K562 (cell line): ENCODE data around the gene SLC12A1. TPM values are rescaled to one million over a fixed set of nuclear protein-coding genes. Genes with fewer than 3 reads are reported as not detected.

ENCODE experiments used
- ADNP ChIP-seq: fragments of 200-800 bp; sonication (Bioruptor generic); IDR thresholded peaks from 2 replicates; pipeline ENCODE4 v1.6.1; 2016; ENCODE audit warnings: missing genetic modification characterization, missing compliant biosample characterization
- BRD4 ChIP-seq: fragments of 200-600 bp; sonication (generic); IDR thresholded peaks from 2 replicates; pipeline ENCODE4 v1.6.1; 2017; ENCODE audit warnings: inconsistent platforms
- CXXC5 ChIP-seq: fragments of 250-450 bp; sonication (Bioruptor Pico); IDR thresholded peaks from 2 replicates; pipeline ENCODE4 v1.8.0; 2022; ENCODE audit warnings: inconsistent platforms, mild to moderate bottlenecking, moderate library complexity
- MEIS2 ChIP-seq: fragments of 450-650 bp; IDR thresholded peaks from 2 replicates; pipeline ENCODE4 v1.6.1; 2014; ENCODE audit warnings: mild to moderate bottlenecking; ENCODE audit not compliant: partially characterized antibody
- PHF8 ChIP-seq: fragments of 200-600 bp; sonication (generic); IDR thresholded peaks from 2 replicates; pipeline ENCODE4 v1.6.1; 2012; ENCODE audit warnings: mixed run types, mild to moderate bottlenecking, inconsistent platforms, low read length, moderate library complexity, borderline replicate concordance
- PTRF ChIP-seq: fragments of 450-650 bp; IDR thresholded peaks from 2 replicates; pipeline ENCODE4 v1.6.1; 2016; ENCODE audit warnings: mild to moderate bottlenecking, missing genetic modification characterization, missing compliant biosample characterization
- RBM14 ChIP-seq: fragments of 200-400 bp; formaldehyde crosslinking; IDR thresholded peaks from 2 replicates; pipeline ENCODE4 v1.6.1; 2018; ENCODE audit warnings: low read depth, mild to moderate bottlenecking, low read length, moderate library complexity, borderline replicate concordance; ENCODE audit not compliant: insufficient read depth
- SMC3 ChIP-seq: conservative IDR thresholded peaks from 2 replicates; pipeline ENCODE4 v1.6.1; 2011; ENCODE audit warnings: low read depth, low read length, improper control_type of control experiment; ENCODE audit not compliant: insufficient read depth
- TEAD1 ChIP-seq, 2 experiments: fragments of 450-650 bp in 1 of 2; sonication (generic) in 1 of 2; formaldehyde crosslinking; IDR thresholded peaks; 2 replicates each; pipeline versions ENCODE4 v1.4.0 to v1.8.0; 2020 to 2022; ENCODE audit warnings: mild to moderate bottlenecking in 2 of 2, missing genetic modification reagents in 1 of 2
- ZFP36 ChIP-seq: fragments of 150-350 bp; IDR thresholded peaks from 2 replicates; pipeline ENCODE4 v1.6.1; 2018; ENCODE audit warnings: low read length, low read depth; ENCODE audit not compliant: partially characterized antibody
- ZNF408 ChIP-seq: fragments of 250-450 bp; sonication (Bioruptor Pico); IDR thresholded peaks from 2 replicates; pipeline ENCODE4 v1.4.0; 2020; ENCODE audit warnings: low read depth, mild to moderate bottlenecking, moderate library complexity
- ZNF41 ChIP-seq: fragments of 250-450 bp; sonication (Bioruptor Pico); conservative IDR thresholded peaks from 2 replicates; pipeline ENCODE4 v1.4.0; 2020; ENCODE audit warnings: mild to moderate bottlenecking
- ZNF445 ChIP-seq: fragments of 250-450 bp; sonication (Bioruptor Pico); IDR thresholded peaks from 2 replicates; pipeline ENCODE4 v1.4.0; 2020; ENCODE audit warnings: low read depth, mild to moderate bottlenecking, moderate library complexity
- polyA plus RNA-seq, 8 experiments: library from polyadenylated mRNA; depleted of rRNA in 4 of 8; stranded (reverse) in 5 of 8; unstranded in 3 of 8; fragments of >200 nt; fragmentation: Nextera tagmentation in 2 of 8; fragmentation: Illumina TruSeq in 1 of 8; extraction: Ambion mirVana in 2 of 8; extraction: Trizol in 1 of 8; gene quantifications; 2 replicates each; pipeline versions ENCODE4 v1.2.1 to v1.2.3, GENCODE V29; 2011 to 2014; ENCODE audit warnings: inconsistent platforms in 1 of 8, missing spikeins in 1 of 8
- total RNA-seq, 7 experiments: library from RNA; depleted of rRNA in 6 of 7; stranded (reverse); fragments of >200 nt in 6 of 7; fragmentation: Illumina TruSeq in 2 of 7; extraction: Trizol in 2 of 7; gene quantifications; 2 replicates each; pipeline versions ENCODE4 v1.2.1 to v1.2.3, GENCODE V29; 2011 to 2021; ENCODE audit warnings: low replicate concordance in 1 of 7
- TF ChIP-seq, protein P1 (sequence below): sonication (generic); formaldehyde crosslinking; IDR thresholded peaks from 2 replicates; pipeline ENCODE4 v1.8.0; 2023; ENCODE audit warnings: mild to moderate bottlenecking, missing genetic modification reagents
- TF ChIP-seq, protein P2 (sequence below): fragments of 200-800 bp; sonication (Bioruptor generic); IDR thresholded peaks from 2 replicates; pipeline ENCODE4 v1.6.1; 2016; ENCODE audit warnings: missing genetic modification characterization, missing compliant biosample characterization
- TF ChIP-seq, protein P3 (sequence below): fragments of 250-450 bp; sonication (Bioruptor Pico); IDR thresholded peaks from 2 replicates; pipeline ENCODE4 v1.8.0; 2022; ENCODE audit warnings: moderate library complexity, mild to moderate bottlenecking, inconsistent platforms

The SLC12A1 gene
- total and polyA plus RNA-seq, 9 of the 15 experiments (the other 6 are each of a cell fraction or from before 2014, with no cell fraction given): not detected

DNA sequence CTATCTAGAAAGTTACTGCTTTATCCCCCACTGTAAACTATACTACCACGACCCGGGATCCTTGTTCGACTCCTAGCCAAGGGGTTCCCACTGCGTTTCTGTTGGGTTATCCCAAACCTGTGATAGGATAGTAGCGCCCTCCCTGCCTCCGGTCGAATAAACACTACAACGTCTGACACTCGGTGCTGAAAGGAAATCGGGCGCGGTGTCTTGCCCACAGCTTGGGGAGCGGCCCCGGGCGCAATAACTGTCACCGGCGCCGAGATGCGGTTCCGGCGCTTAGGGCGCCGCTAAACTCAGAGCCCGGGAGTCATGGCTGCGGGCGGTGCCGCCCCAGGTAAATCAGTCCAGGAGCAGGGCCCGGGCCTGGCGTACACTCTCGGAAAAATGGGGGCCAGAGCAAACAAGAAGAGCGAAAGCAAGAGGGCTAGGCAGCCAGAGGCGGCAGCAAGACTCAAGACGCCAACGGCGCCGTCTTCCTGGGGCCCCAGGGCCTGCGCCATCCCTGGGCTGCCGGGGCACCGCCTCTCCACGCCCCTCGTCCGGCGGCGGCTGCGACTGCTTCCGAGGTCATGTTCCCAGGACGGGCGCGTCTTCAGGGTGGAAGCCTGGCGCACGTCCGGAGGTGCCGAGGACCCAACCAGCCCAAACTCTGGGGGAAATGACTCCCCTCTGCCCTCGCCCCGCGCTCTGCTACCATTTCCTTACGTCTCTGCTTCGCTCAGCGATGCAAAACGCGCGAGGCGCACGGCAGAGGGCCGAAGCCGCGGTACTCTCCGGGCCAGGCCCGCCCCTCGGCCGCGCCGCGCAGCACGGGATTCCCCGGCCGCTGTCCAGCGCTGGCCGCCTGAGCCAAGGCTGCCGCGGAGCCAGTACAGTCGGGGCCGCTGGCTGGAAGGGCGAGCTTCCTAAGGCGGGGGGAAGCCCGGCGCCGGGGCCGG is 125.0 kb downstream of the SLC12A1 start, which contains the start of gene DUT (continued):
- TF ChIP-seq PHF8 (peak; percentile 81), SMC3 (no peak), ZFP36 (no peak), PTRF (tag) (no peak), TEAD1 (CRISPR knock-in tag; IDR thresholded peaks at IDR 0.05) (0 out of 4 replicates have a peak, but pooled peaks of 1 of the 2 experiments have one; percentile 8), ADNP (no peak), ZNF445 (CRISPR knock-in tag) (no peak), RBM14 (peak; percentile 30; the same call in 1 of the 2 replicates), MEIS2 (no peak), BRD4 (no peak; the same call in 1 of the 2 replicates), ZNF408 (no peak), CXXC5 (peak; percentile 81), ZNF41 (CRISPR knock-in tag) (no peak)
- TF ChIP-seq, protein P1, sequence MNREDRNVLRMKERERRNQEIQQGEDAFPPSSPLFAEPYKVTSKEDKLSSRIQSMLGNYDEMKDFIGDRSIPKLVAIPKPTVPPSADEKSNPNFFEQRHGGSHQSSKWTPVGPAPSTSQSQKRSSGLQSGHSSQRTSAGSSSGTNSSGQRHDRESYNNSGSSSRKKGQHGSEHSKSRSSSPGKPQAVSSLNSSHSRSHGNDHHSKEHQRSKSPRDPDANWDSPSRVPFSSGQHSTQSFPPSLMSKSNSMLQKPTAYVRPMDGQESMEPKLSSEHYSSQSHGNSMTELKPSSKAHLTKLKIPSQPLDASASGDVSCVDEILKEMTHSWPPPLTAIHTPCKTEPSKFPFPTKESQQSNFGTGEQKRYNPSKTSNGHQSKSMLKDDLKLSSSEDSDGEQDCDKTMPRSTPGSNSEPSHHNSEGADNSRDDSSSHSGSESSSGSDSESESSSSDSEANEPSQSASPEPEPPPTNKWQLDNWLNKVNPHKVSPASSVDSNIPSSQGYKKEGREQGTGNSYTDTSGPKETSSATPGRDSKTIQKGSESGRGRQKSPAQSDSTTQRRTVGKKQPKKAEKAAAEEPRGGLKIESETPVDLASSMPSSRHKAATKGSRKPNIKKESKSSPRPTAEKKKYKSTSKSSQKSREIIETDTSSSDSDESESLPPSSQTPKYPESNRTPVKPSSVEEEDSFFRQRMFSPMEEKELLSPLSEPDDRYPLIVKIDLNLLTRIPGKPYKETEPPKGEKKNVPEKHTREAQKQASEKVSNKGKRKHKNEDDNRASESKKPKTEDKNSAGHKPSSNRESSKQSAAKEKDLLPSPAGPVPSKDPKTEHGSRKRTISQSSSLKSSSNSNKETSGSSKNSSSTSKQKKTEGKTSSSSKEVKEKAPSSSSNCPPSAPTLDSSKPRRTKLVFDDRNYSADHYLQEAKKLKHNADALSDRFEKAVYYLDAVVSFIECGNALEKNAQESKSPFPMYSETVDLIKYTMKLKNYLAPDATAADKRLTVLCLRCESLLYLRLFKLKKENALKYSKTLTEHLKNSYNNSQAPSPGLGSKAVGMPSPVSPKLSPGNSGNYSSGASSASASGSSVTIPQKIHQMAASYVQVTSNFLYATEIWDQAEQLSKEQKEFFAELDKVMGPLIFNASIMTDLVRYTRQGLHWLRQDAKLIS (CRISPR knock-in tag): 0 out of 2 replicates have a peak, but pooled peaks have one; percentile 52
- TF ChIP-seq, protein P2, sequence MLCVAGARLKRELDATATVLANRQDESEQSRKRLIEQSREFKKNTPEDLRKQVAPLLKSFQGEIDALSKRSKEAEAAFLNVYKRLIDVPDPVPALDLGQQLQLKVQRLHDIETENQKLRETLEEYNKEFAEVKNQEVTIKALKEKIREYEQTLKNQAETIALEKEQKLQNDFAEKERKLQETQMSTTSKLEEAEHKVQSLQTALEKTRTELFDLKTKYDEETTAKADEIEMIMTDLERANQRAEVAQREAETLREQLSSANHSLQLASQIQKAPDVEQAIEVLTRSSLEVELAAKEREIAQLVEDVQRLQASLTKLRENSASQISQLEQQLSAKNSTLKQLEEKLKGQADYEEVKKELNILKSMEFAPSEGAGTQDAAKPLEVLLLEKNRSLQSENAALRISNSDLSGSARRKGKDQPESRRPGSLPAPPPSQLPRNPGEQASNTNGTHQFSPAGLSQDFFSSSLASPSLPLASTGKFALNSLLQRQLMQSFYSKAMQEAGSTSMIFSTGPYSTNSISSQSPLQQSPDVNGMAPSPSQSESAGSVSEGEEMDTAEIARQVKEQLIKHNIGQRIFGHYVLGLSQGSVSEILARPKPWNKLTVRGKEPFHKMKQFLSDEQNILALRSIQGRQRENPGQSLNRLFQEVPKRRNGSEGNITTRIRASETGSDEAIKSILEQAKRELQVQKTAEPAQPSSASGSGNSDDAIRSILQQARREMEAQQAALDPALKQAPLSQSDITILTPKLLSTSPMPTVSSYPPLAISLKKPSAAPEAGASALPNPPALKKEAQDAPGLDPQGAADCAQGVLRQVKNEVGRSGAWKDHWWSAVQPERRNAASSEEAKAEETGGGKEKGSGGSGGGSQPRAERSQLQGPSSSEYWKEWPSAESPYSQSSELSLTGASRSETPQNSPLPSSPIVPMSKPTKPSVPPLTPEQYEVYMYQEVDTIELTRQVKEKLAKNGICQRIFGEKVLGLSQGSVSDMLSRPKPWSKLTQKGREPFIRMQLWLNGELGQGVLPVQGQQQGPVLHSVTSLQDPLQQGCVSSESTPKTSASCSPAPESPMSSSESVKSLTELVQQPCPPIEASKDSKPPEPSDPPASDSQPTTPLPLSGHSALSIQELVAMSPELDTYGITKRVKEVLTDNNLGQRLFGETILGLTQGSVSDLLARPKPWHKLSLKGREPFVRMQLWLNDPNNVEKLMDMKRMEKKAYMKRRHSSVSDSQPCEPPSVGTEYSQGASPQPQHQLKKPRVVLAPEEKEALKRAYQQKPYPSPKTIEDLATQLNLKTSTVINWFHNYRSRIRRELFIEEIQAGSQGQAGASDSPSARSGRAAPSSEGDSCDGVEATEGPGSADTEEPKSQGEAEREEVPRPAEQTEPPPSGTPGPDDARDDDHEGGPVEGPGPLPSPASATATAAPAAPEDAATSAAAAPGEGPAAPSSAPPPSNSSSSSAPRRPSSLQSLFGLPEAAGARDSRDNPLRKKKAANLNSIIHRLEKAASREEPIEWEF (CRISPR knock-in tag): no peak
- TF ChIP-seq, protein P3, sequence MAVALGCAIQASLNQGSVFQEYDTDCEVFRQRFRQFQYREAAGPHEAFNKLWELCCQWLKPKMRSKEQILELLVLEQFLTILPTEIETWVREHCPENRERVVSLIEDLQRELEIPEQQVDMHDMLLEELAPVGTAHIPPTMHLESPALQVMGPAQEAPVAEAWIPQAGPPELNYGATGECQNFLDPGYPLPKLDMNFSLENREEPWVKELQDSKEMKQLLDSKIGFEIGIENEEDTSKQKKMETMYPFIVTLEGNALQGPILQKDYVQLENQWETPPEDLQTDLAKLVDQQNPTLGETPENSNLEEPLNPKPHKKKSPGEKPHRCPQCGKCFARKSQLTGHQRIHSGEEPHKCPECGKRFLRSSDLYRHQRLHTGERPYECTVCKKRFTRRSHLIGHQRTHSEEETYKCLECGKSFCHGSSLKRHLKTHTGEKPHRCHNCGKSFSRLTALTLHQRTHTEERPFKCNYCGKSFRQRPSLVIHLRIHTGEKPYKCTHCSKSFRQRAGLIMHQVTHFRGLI (CRISPR knock-in tag): no peak
